GM23338 (cell line): Measurements from ENCODE around the gene LMBRD1. TPM values are rescaled to one million over a fixed set of nuclear protein-coding genes. Genes with fewer than 3 reads are reported as not detected.

ENCODE experiments used
- ATAC-seq: fragments of 200-7000 bp; cut with Tn5 transposase; 3 replicates; pipeline ENCODE4 v1.9.1; 2020
- DNase-seq: peaks from one replicate; pipeline ENCODE4 v3.0.0-alpha.2; 2015; ENCODE audit warnings: low spot score
- H2AFZ ChIP-seq: fragments of 200-600 bp; sonication (generic); 2 replicates; pipeline ENCODE4 v1.8.0; 2016; ENCODE audit warnings: antibody characterized with exemption, mild to moderate bottlenecking, moderate library complexity
- H3F3A ChIP-seq: fragments of 200-600 bp; sonication (generic); replicated peaks from 2 replicates; pipeline ENCODE4 v1.8.0; 2017; ENCODE audit warnings: antibody characterized with exemption, mixed run types, low read depth
- H3K27ac ChIP-seq: fragments of 200-600 bp; sonication (generic); 2 replicates; pipeline ENCODE4 v1.6.1; 2016; ENCODE audit warnings: low read depth
- H3K27me3 ChIP-seq: fragments of 200-600 bp; sonication (generic); 2 replicates; pipeline ENCODE4 v1.8.0; 2016; ENCODE audit warnings: mild to moderate bottlenecking, mixed run types, moderate library complexity; ENCODE audit not compliant: insufficient read depth
- H3K36me3 ChIP-seq: fragments of 200-600 bp; sonication (generic); 2 replicates; pipeline ENCODE4 v1.8.0; 2016; ENCODE audit warnings: mild to moderate bottlenecking; ENCODE audit not compliant: insufficient read depth
- H3K4me1 ChIP-seq: fragments of 200-600 bp; sonication (generic); 2 replicates; pipeline ENCODE4 v1.8.0; 2016; ENCODE audit warnings: mild to moderate bottlenecking, moderate library complexity; ENCODE audit not compliant: insufficient read depth
- H3K4me2 ChIP-seq: fragments of 200-600 bp; sonication (generic); 2 replicates; pipeline ENCODE4 v1.7.1; 2017; ENCODE audit warnings: mixed run types
- H3K4me3 ChIP-seq: fragments of 200-600 bp; sonication (generic); 2 replicates; pipeline ENCODE4 v1.6.1; 2016; ENCODE audit warnings: mixed run types
- H3K79me2 ChIP-seq: fragments of 200-600 bp; sonication (generic); replicated peaks from 2 replicates; pipeline ENCODE4 v1.8.0; 2017; ENCODE audit warnings: mild to moderate bottlenecking; ENCODE audit not compliant: insufficient read depth
- H3K9me2 ChIP-seq: fragments of 200-600 bp; sonication (generic); 2 replicates; pipeline ENCODE4 v1.8.0; 2017; ENCODE audit not compliant: insufficient read depth
- H4K20me1 ChIP-seq: fragments of 200-600 bp; sonication (generic); replicated peaks from 2 replicates; pipeline ENCODE4 v1.8.0; 2017; ENCODE audit warnings: mild to moderate bottlenecking; ENCODE audit not compliant: insufficient read depth
- H3K27ac Mint-ChIP-seq: 2 replicates; pipeline ENCODE4 v1.8.0; 2020; ENCODE audit warnings: inconsistent platforms, mild to moderate bottlenecking, moderate library complexity, mixed read lengths
- H3K27me3 Mint-ChIP-seq: 3 replicates; pipeline ENCODE4 v1.8.0; 2022; ENCODE audit warnings: low read depth, mild to moderate bottlenecking, moderate library complexity, mixed read lengths, inconsistent platforms; ENCODE audit not compliant: insufficient read depth, poor library complexity
- H3K36me3 Mint-ChIP-seq: 3 replicates; pipeline ENCODE4 v1.8.0; 2021; ENCODE audit warnings: low read depth, mild to moderate bottlenecking, inconsistent platforms, moderate library complexity, mixed read lengths
- H3K4me1 Mint-ChIP-seq: 3 replicates; pipeline ENCODE4 v1.8.0; 2020; ENCODE audit warnings: mild to moderate bottlenecking, inconsistent platforms, mixed read lengths
- H3K4me3 Mint-ChIP-seq: 3 replicates; pipeline ENCODE4 v1.8.0; 2021; ENCODE audit warnings: moderate library complexity, mild to moderate bottlenecking, inconsistent platforms, mixed read lengths
- H3K9me3 Mint-ChIP-seq: 3 replicates; pipeline ENCODE4 v1.8.0; 2020; ENCODE audit warnings: moderate library complexity, mild to moderate bottlenecking, inconsistent platforms, mixed read lengths
- CREB1 ChIP-seq: fragments of 250-450 bp; sonication (Bioruptor Pico); IDR thresholded peaks from 2 replicates; pipeline ENCODE4 v1.5.0; 2020; ENCODE audit warnings: low read depth, mild to moderate bottlenecking, moderate library complexity
- CTCF ChIP-seq, 2 experiments: fragments of 200-600 bp in 1 of 2; sonication (generic) in 1 of 2; conservative IDR thresholded peaks; 2 replicates each; pipeline versions ENCODE4 v1.5.1 to v1.6.1; 2016 to 2017; ENCODE audit warnings: antibody characterized with exemption in 2 of 2, low read depth in 2 of 2, mild to moderate bottlenecking in 2 of 2, moderate library complexity in 1 of 2
- EZH2 ChIP-seq: fragments of 200-600 bp; sonication (generic); IDR thresholded peaks from one replicate; pipeline ENCODE4 v1.8.0; 2017; ENCODE audit warnings: antibody characterized with exemption, mild to moderate bottlenecking, low read depth; ENCODE audit not compliant: unreplicated experiment
- EZH2phosphoT487 ChIP-seq: fragments of 200-600 bp; sonication (generic); IDR thresholded peaks from one replicate; pipeline ENCODE4 v1.8.1; 2018; ENCODE audit warnings: antibody characterized with exemption; ENCODE audit not compliant: unreplicated experiment
- POLR2AphosphoS5 ChIP-seq: IDR thresholded peaks from 2 replicates; pipeline ENCODE4 v1.6.1; 2016; ENCODE audit warnings: antibody characterized with exemption, low read depth
- STAT1 ChIP-seq: IDR thresholded peaks from one replicate; pipeline ENCODE4 v1.6.1; 2016; ENCODE audit warnings: antibody characterized with exemption; ENCODE audit not compliant: unreplicated experiment
- ZNF114 ChIP-seq: fragments of 250-450 bp; sonication (Bioruptor Pico); IDR thresholded peaks from 2 replicates; pipeline ENCODE4 v1.5.0; 2020; ENCODE audit warnings: mild to moderate bottlenecking, moderate library complexity
- ZNF331 ChIP-seq: fragments of 250-450 bp; sonication (Bioruptor Pico); IDR thresholded peaks from 2 replicates; pipeline ENCODE4 v1.5.0; 2020; ENCODE audit warnings: low read depth, mild to moderate bottlenecking, moderate library complexity
- ZNF462 ChIP-seq: fragments of 250-450 bp; sonication (Bioruptor Pico); IDR thresholded peaks from 2 replicates; pipeline ENCODE4 v1.5.0; 2020; ENCODE audit warnings: mild to moderate bottlenecking, moderate library complexity
- polyA plus RNA-seq: library from polyadenylated mRNA; unstranded; fragments of >200 nt; fragmentation: Nextera tagmentation; extraction: Ambion mirVana; gene quantifications from 2 replicates; pipeline ENCODE4 v1.2.1, GENCODE V29; 2016
- total RNA-seq: library from RNA; depleted of rRNA; stranded (reverse); fragments of >200 nt; shearing (Covaris generic); gene quantifications from 2 replicates; pipeline ENCODE4 v1.2.3, GENCODE V29; 2014

The LMBRD1 gene
- total and polyA plus RNA-seq, 2 experiments from 2014 or later = 20.3 to 21.0 TPM

- Histone ChIP-seq H3K4me3 (no peak overlapping the region), H3K79me2 (no peaks in the 10 kb centered on the region), H2AFZ (no peak overlapping the region), H3K27ac (no peak overlapping the region), H4K20me1 (no peaks in the 10 kb centered on the region), H3K9me2 (peaks cover 4% of the 10 kb centered on the region), H3F3A (no peaks in the 10 kb centered on the region), H3K36me3 (no peaks in the 10 kb centered on the region), H3K4me1 (no peaks in the 10 kb centered on the region), H3K27me3 (no peaks in the 10 kb centered on the region), H3K4me2 (no peak overlapping the region)
- peaks cover 10% of the 10 kb centered on the region for H3K9me3 Mint-ChIP-seq
- DNase-seq = no peak
- ATAC-seq = no peak
- TF ChIP-seq ZNF462 (CRISPR knock-in tag) (no peak), ZNF331 (no peak), STAT1 (no peak), CTCF (conservative IDR thresholded peaks at IDR 0.05; ENCODE audit: low read depth in 2 of 2) (no peak)
- H3K4me1 Mint-ChIP-seq = no peaks in the 10 kb centered on the region
- H3K4me3 Mint-ChIP-seq = no peak overlapping the region
- H3K36me3 Mint-ChIP-seq = 0 out of 3 replicates have a peak, but pooled peaks cover 4% of the 10 kb centered on the region
- no peak overlapping the region for H3K27ac Mint-ChIP-seq
- H3K27me3 Mint-ChIP-seq = peaks cover 4% of the 10 kb centered on the region
Measured at GRCh38 chr6:69663215-69663614, 133.6 kb downstream of the LMBRD1 start.

- Mint-ChIP-seq H3K27ac (no peak overlapping the region), H3K27me3 (no peaks in the 10 kb centered on the region), H3K36me3 (no peaks in the 10 kb centered on the region), H3K9me3 (peaks cover 5% of the 10 kb centered on the region; the same call in 1 of the 3 replicates), H3K4me1 (peaks cover 7% of the 10 kb centered on the region), H3K4me3 (no peak overlapping the region)
- peaks cover 7% of the 10 kb centered on the region; the same call in 1 of the 2 replicates for H3K4me1 ChIP-seq
- ATAC-seq = no peak
- no peak overlapping the region for H3K4me2 ChIP-seq
- no peaks in the 10 kb centered on the region for H3K36me3 ChIP-seq
- no peaks in the 10 kb centered on the region for H3K79me2 ChIP-seq
- peaks cover 10% of the 10 kb centered on the region for H3K9me2 ChIP-seq
- no peak overlapping the region for H3K27ac ChIP-seq
- H3K27me3 ChIP-seq = no peaks in the 10 kb centered on the region
- H4K20me1 ChIP-seq = no peaks in the 10 kb centered on the region
- H3K4me3 ChIP-seq = no peak overlapping the region
- no peaks in the 10 kb centered on the region for H3F3A ChIP-seq
- no peak overlapping the region for H2AFZ ChIP-seq
- DNase-seq = no peak
- TF ChIP-seq EZH2 = no peak
- TF ChIP-seq CTCF (conservative IDR thresholded peaks at IDR 0.05; ENCODE audit: low read depth in 2 of 2) = no peak
- no peak for TF ChIP-seq ZNF331
- no peak for TF ChIP-seq POLR2AphosphoS5
- no peak for TF ChIP-seq ZNF114 (CRISPR knock-in tag)
- no peak for TF ChIP-seq CREB1
- no peak for TF ChIP-seq EZH2phosphoT487
Measured at GRCh38 chr6:69650703-69651102, 146.1 kb downstream of the LMBRD1 start.
